Measurements from ENCODE around the gene XRCC1.
"Not testable (repeated sequence)": the region's sequence is repeated elsewhere in the genome, so short reads cannot be mapped to it uniquely, and the experiment has no call there.

DNA sequence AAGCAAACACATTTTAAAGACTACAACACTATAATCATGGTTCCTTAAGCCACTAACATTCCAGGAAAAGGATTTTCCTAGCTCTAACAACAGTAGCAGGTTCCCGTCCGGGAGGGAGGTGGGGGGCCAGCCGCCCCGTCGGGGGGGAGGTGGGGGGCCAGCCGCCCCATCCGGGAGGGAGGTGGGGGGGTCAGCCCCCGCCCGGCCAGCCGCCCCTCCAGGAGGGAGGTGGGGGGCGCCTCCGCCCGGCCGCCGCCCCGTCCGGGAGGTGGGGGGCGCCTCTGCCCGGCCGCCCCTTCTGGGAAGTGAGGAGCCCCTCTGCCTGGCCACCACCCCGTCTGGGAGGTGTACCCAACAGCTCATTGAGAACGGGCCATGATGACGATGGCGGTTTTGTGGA, 27.4 kb downstream of the XRCC1 start:
- not testable (repeated sequence) for TF ChIP-seq RFX5 (IDR thresholded peaks at IDR 0.05; ENCODE audit: low read length); CTCF (IDR thresholded peaks at IDR 0.05); POLR2AphosphoS5 (IDR thresholded peaks at IDR 0.05; ENCODE audit: low read depth, low read length)

All from SK-N-SH (cell line).